ENCODE measurements around the gene SSR2.

The SSR2 gene

DNA sequence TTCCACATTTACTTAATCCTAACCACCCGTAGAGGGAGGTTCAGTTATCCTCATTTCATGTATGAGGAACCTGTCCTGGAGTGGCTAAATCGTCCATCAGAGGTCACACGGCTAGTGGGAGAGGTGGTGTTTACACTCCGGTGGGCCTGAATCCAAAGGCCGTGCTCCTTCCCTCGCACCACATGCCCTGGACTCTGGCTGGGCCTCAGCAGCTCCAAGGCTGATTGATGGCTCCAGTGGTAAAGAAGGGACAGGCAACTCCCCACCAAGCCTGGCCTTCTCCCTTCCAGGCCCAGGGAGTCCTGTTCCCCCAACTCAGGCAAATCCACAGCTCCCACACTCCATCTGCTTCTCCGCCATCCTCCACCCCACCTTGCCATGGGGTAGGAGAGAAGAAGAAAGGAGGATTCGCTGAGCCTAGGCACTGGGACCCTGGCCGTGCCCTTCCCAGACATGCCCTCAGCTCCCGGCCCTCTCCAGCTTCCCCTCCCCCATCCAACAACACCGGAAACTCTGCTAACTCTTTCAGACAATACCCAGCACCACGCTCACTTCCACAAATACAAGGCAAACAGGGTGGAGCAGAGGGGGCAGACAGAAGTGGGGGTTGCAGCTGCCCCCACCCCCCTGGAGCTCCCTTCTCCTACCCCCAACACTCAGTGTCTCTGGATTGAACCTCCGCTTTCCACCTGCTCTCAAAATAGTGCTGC is 53.3 kb downstream of the SSR2 start:
- TF ChIP-seq POLR2AphosphoS5 (IDR thresholded peaks at IDR 0.05; ENCODE audit: low read depth, low read length) (no peak), TAF1 (IDR thresholded peaks at IDR 0.05; ENCODE audit: borderline replicate concordance, low read depth, low read length) (no peak), POLR2A (IDR thresholded peaks at IDR 0.05; ENCODE audit: low read depth, low read length) (no peak)
- FAIRE-seq (no peak), DNase-seq (ENCODE audit: insufficient read length) (no peak)

GRCh38 chr1:155966750-155967149 is 54.0 kb downstream of the SSR2 start:
- TF ChIP-seq POLR2A (IDR thresholded peaks at IDR 0.05; ENCODE audit: low read depth, low read length) = no peak
- no peak for TF ChIP-seq POLR2AphosphoS5 (IDR thresholded peaks at IDR 0.05; ENCODE audit: low read depth, low read length)
- no peak for TF ChIP-seq TAF1 (IDR thresholded peaks at IDR 0.05; ENCODE audit: borderline replicate concordance, low read depth, low read length)
- DNase-seq (ENCODE audit: insufficient read length) = no peak
- FAIRE-seq = no peak

- no peak for DNase-seq (ENCODE audit: insufficient read length)
- FAIRE-seq = no peak
- no peak for TF ChIP-seq POLR2A (IDR thresholded peaks at IDR 0.05; ENCODE audit: low read depth, low read length)
- TF ChIP-seq TAF1 (IDR thresholded peaks at IDR 0.05; ENCODE audit: borderline replicate concordance, low read depth, low read length) = no peak
- TF ChIP-seq POLR2AphosphoS5 (IDR thresholded peaks at IDR 0.05; ENCODE audit: low read depth, low read length) = no peak
These were observed 54.6 kb downstream of the SSR2 start for GRCh38 chr1:155966135-155966534.

DNA sequence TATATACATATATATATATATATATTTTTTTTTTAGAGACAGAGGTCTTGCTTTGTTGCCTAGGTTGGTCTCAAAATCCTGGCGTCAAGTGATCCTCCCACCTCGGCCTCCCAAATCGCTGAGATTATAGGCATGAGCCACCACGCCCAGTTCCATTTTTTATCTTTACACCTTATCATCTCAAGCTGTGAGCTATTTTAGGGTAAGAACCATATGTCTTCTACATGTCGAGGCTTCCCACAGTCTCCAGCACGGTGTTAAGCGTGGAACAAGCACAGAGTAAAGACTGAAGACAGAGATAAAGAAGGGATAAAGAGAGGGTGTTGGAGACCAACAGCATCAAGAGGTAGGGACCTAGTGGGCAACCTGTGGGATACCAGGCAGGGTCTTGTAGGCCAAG is 56.6 kb downstream of the SSR2 start:
- no peak for FAIRE-seq
- TF ChIP-seq POLR2AphosphoS5 (IDR thresholded peaks at IDR 0.05; ENCODE audit: low read depth, low read length) (no peak), TAF1 (IDR thresholded peaks at IDR 0.05; ENCODE audit: borderline replicate concordance, low read depth, low read length) (no peak), POLR2A (IDR thresholded peaks at IDR 0.05; ENCODE audit: low read depth, low read length) (no peak)
- DNase-seq (ENCODE audit: insufficient read length) = no peak

GRCh38 chr1:155962599-155963211 is 58.0 kb downstream of the SSR2 start:
- no peak for DNase-seq (ENCODE audit: insufficient read length)
- TF ChIP-seq POLR2AphosphoS5 (IDR thresholded peaks at IDR 0.05; ENCODE audit: low read depth, low read length) (no peak), POLR2A (IDR thresholded peaks at IDR 0.05; ENCODE audit: low read depth, low read length) (no peak), TAF1 (IDR thresholded peaks at IDR 0.05; ENCODE audit: borderline replicate concordance, low read depth, low read length) (no peak)
- FAIRE-seq = no peak

GRCh38 chr1:155961937-155962336 is 58.8 kb downstream of the SSR2 start:
- no peak for DNase-seq (ENCODE audit: insufficient read length)
- FAIRE-seq = no peak

GRCh38 chr1:155960081-155960745 is 60.5 kb downstream of the SSR2 start:
- TF ChIP-seq POLR2A (IDR thresholded peaks at IDR 0.05; ENCODE audit: low read depth, low read length) (no peak), POLR2AphosphoS5 (IDR thresholded peaks at IDR 0.05; ENCODE audit: low read depth, low read length) (no peak), TAF1 (IDR thresholded peaks at IDR 0.05; ENCODE audit: borderline replicate concordance, low read depth, low read length) (no peak)
- FAIRE-seq (no peak), DNase-seq (ENCODE audit: insufficient read length) (no peak)

More at GRCh38 chr1:155961937-155962336, 58.8 kb downstream of the SSR2 start:
- no peak for TF ChIP-seq POLR2AphosphoS5 (IDR thresholded peaks at IDR 0.05; ENCODE audit: low read depth, low read length)
